GM12891 (cell line): ENCODE results near the gene PCK1.
"Not testable (repeated sequence)": the region's sequence is repeated elsewhere in the genome, so short reads cannot be mapped to it uniquely, and the experiment has no call there.

Source experiments
- POLR2AphosphoS5 ChIP-seq: IDR thresholded peaks from 2 replicates; pipeline ENCODE4 v1.6.1; 2011; ENCODE audit warnings: low read depth, low read length, control low read depth
- TAF1 ChIP-seq: IDR thresholded peaks from 2 replicates; pipeline ENCODE4 v1.6.1; 2011; ENCODE audit warnings: low read depth, low read length, control low read depth

- TF ChIP-seq POLR2AphosphoS5, TAF1: not testable (repeated sequence)
Observed at GRCh38 chr20:57511709-57512108, 49.2 kb upstream of the PCK1 start.
